Esophagus muscularis mucosa (tissue), 4 donors: ENCODE measurements around the gene LRRC8E. TPM values are rescaled to one million over a fixed set of nuclear protein-coding genes. Genes with fewer than 3 reads are reported as not detected.

Experiments
- DNase-seq: peaks from one replicate; pipeline ENCODE4 v3.0.0-alpha.2; 2017; ENCODE audit errors: extremely low spot score
- H3K27ac ChIP-seq, 4 donors: fragments of 200-600 bp; sonication (generic); replicated peaks in 1 of 4; 1 replicate in 3 of 4; 2 replicates in 1 of 4; pipeline ENCODE4 v1.5.1; 2016 to 2019; ENCODE audit warnings: mild to moderate bottlenecking in 1 of 4
- H3K27me3 ChIP-seq, 4 donors: fragments of 200-600 bp; sonication (generic); one replicate each; pipeline versions ENCODE4 v1.5.1 to v1.6.0; 2016 to 2019
- H3K36me3 ChIP-seq, 4 donors: fragments of 200-600 bp; sonication (generic); one replicate each; pipeline ENCODE4 v1.5.1; 2016 to 2019
- H3K4me1 ChIP-seq, 4 donors: fragments of 200-600 bp; sonication (generic); one replicate each; pipeline ENCODE4 v1.5.1; 2016 to 2019
- H3K4me3 ChIP-seq, 4 donors: fragments of 200-600 bp; sonication (generic); 1 replicate in 2 of 4; 2 replicates in 2 of 4; pipeline ENCODE4 v1.5.1; 2016 to 2019; ENCODE audit warnings: mild to moderate bottlenecking in 4 of 4, moderate library complexity in 1 of 4
- H3K9me3 ChIP-seq, 4 donors: fragments of 200-600 bp; sonication (generic); 1 replicate in 3 of 4; 2 replicates in 1 of 4; pipeline ENCODE4 v1.5.1; 2016 to 2019
- CTCF ChIP-seq, 3 experiments: fragments of 200-600 bp in 2 of 3; fragments of 450-650 bp in 1 of 3; sonication (generic) in 2 of 3; IDR thresholded peaks; one replicate each; pipeline ENCODE4 v1.5.1; 2017 to 2019; ENCODE audit warnings: antibody characterized with exemption in 3 of 3, mild to moderate bottlenecking in 2 of 3, moderate library complexity in 1 of 3
- EP300 ChIP-seq: sonication (generic); formaldehyde crosslinking; IDR thresholded peaks from one replicate; pipeline ENCODE4 v1.6.1; 2017; ENCODE audit warnings: antibody characterized with exemption
- POLR2A ChIP-seq: fragments of 450-650 bp; IDR thresholded peaks from one replicate; pipeline ENCODE4 v1.6.1; 2017; ENCODE audit warnings: antibody characterized with exemption, moderate library complexity, mild to moderate bottlenecking, low read depth
- POLR2AphosphoS5 ChIP-seq, 2 donors: sonication (generic); formaldehyde crosslinking; IDR thresholded peaks; one replicate each; pipeline ENCODE4 v1.6.1; 2017; ENCODE audit warnings: antibody characterized with exemption in 2 of 2
- WGBS: methylation state at CpG from one replicate; pipeline ENCODE4 v1.1.5; 2018; 5-methylcytosine and 5-hydroxymethylcytosine counted together
- intact Hi-C: fragments of 100-400 bp; cut with DNase I; formaldehyde crosslinking; loops from one replicate; pipeline ENCODE4 v1.15.1; 2023
- total RNA-seq, 4 donors: library from RNA; depleted of rRNA; stranded (reverse); fragments of >200 nt; gene quantifications; one replicate each; pipeline versions ENCODE4 v1.1.0 to v1.2.1, GENCODE V29; 2016

The LRRC8E gene
- total RNA-seq, 4 donors from 2014 or later, result 0.33 to 1.0 (median 0.46) TPM; not detected in 1

DNA sequence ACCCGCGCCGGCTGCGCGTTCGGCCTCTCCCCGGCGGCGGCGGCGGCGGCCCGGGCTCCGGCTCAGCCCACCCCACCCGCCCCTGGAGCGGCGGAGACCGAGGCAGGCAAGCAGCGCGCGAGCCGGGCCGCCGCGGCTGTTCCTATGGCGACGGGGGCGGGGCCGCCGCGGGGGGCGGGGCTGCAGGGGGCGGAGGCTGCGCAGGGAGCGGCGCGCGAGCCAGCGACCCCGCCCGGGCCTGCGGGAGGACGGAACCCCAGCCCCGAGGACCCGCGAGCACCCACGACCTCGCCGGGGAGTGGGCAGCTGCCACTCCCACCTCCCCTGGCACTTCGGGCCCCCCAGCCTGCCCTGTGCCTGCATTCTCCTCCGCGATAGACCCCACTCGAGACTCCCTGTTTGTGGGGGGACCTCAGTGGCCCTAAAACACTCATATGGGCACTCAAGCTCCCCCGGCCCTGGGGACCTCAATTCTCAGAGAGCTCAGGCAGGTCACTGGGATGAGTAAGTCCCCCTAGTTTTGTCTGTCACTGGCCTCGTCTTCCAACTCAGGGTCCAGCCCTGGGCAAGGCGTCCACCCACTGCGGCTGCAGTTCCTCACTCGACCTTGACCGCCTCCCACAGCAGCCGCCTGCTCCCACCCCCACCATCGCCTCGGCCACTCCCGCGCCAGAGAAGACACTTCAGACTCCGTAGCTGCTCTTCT lies 37.9 kb downstream of the LRRC8E start, which contains the start of gene CTXN1:
Gene CTXN1, minus strand, starts transcription at position 115 of the 706 bp plus-strand sequence. CDS start 597 bp downstream, outside the sequence.
- Histone ChIP-seq H3K4me1 (peaks cover 59 to 100% (median 96%) of the 10 kb centered on the region in 4 donors), H3K36me3 (peaks cover 9 to 36% (median 26%) of the 10 kb centered on the region in 4 donors), H3K9me3 (no peaks in the 10 kb centered on the region), H3K27ac (peak within 1 kb of the TSS; percentile 91 to 96 (median 94)), H3K27me3 (no peaks in the 10 kb centered on the region), H3K4me3 (peak within 1 kb of the TSS; percentile 68 to 81 (median 71))
- DNase-seq, result no peak
- WGBS, result 29% methylated on average over 15 of the region's 65 CpGs
- intact Hi-C loops, result no loop called here
- TF ChIP-seq CTCF (IDR thresholded peaks at IDR 0.05), result peak in 2 of 3 experiments; percentile 17 to 47
- no peak for TF ChIP-seq POLR2A
- TF ChIP-seq POLR2AphosphoS5 (IDR thresholded peaks at IDR 0.05), result peak; percentile 38 to 75

GRCh38 chr19:7926727-7927604 lies 38.7 kb downstream of the LRRC8E start:
- Histone ChIP-seq H3K4me1 (peaks cover 52 to 100% (median 96%) of the 10 kb centered on the region in 4 donors), H3K27me3 (no peaks in the 10 kb centered on the region), H3K4me3 (peak overlapping the region; percentile 68 to 81 (median 71)), H3K36me3 (peaks cover 15 to 38% (median 30%) of the 10 kb centered on the region in 4 donors), H3K27ac (peak overlapping the region; percentile 91 to 96 (median 94)), H3K9me3 (no peaks in the 10 kb centered on the region)
- TF ChIP-seq POLR2A, result no peak
- TF ChIP-seq EP300, result no peak
- TF ChIP-seq POLR2AphosphoS5 (IDR thresholded peaks at IDR 0.05), result no peak
- no peak for TF ChIP-seq CTCF (IDR thresholded peaks at IDR 0.05)
- intact Hi-C loops, result no loop called here
- 46% methylated on average over 10 of the region's 32 CpGs for WGBS
- no peak for DNase-seq

- Histone ChIP-seq H3K4me3 (peak overlapping the region in 2 of 4 donors; percentile 18 to 30), H3K27me3 (no peaks in the 10 kb centered on the region), H3K9me3 (no peaks in the 10 kb centered on the region), H3K4me1 (peaks cover 46 to 100% (median 94%) of the 10 kb centered on the region in 4 donors), H3K36me3 (peaks cover 15 to 38% (median 30%) of the 10 kb centered on the region in 4 donors), H3K27ac (peak overlapping the region; percentile 91 to 96 (median 94))
- DNase-seq, result no peak
- intact Hi-C loops, result no loop called here
- TF ChIP-seq EP300 (no peak), CTCF (IDR thresholded peaks at IDR 0.05) (no peak), POLR2A (no peak), POLR2AphosphoS5 (IDR thresholded peaks at IDR 0.05) (no peak)
- WGBS, result 77% methylated on average over 14 of the region's 23 CpGs
Measured at GRCh38 chr19:7927605-7928333, 39.5 kb downstream of the LRRC8E start.

- 50% methylated on average over 9 of the region's 9 CpGs for WGBS
- H3K27me3 ChIP-seq, result no peaks in the 10 kb centered on the region
- H3K4me3 ChIP-seq, result peak overlapping the region; percentile 1 to 36 (median 24)
- TF ChIP-seq POLR2A (no peak), POLR2AphosphoS5 (IDR thresholded peaks at IDR 0.05) (no peak), EP300 (no peak), CTCF (IDR thresholded peaks at IDR 0.05) (no peak)
- peaks cover 46 to 97% (median 90%) of the 10 kb centered on the region in 4 donors for H3K4me1 ChIP-seq
- intact Hi-C loops, result no loop called here
- H3K9me3 ChIP-seq, result no peaks in the 10 kb centered on the region
- H3K36me3 ChIP-seq, result peaks cover 20 to 38% (median 32%) of the 10 kb centered on the region in 4 donors
- H3K27ac ChIP-seq, result peak overlapping the region; percentile 91 to 96 (median 94)
- DNase-seq, result no peak
Measured at GRCh38 chr19:7928334-7928706, 40.0 kb downstream of the LRRC8E start.
